WTC11 (cell line): ENCODE results near the gene LYRM9.

Experiments used
- AR ChIP-seq: fragments of 250-450 bp; sonication (Bioruptor Pico); IDR thresholded peaks from 2 replicates; pipeline ENCODE4 v1.9.0; 2021; ENCODE audit warnings: mild to moderate bottlenecking
- ATF3 ChIP-seq: sonication (generic); formaldehyde crosslinking; conservative IDR thresholded peaks from 2 replicates; pipeline ENCODE4 v1.8.1; 2022; ENCODE audit warnings: mild to moderate bottlenecking, missing genetic modification reagents
- CREM ChIP-seq: sonication (generic); formaldehyde crosslinking; IDR thresholded peaks from 2 replicates; pipeline ENCODE4 v1.8.1; 2022; ENCODE audit warnings: mild to moderate bottlenecking, missing genetic modification reagents, moderate library complexity
- CTCF ChIP-seq: fragments of 200-600 bp; IDR thresholded peaks from 2 replicates; pipeline ENCODE4 v1.8.0; 2022; ENCODE audit warnings: antibody characterized with exemption
- JUN ChIP-seq: sonication (generic); formaldehyde crosslinking; IDR thresholded peaks from 2 replicates; pipeline ENCODE4 v1.8.0; 2023; ENCODE audit warnings: mild to moderate bottlenecking, missing genetic modification reagents
- MAX ChIP-seq: sonication (generic); formaldehyde crosslinking; IDR thresholded peaks from 2 replicates; pipeline ENCODE4 v1.8.0; 2022; ENCODE audit warnings: mild to moderate bottlenecking, missing genetic modification reagents
- PREB ChIP-seq: sonication (generic); formaldehyde crosslinking; IDR thresholded peaks from 2 replicates; pipeline ENCODE4 v1.8.1; 2022; ENCODE audit warnings: mild to moderate bottlenecking, missing genetic modification reagents, moderate library complexity, borderline replicate concordance
- RORB ChIP-seq: fragments of 250-450 bp; sonication (Bioruptor Pico); IDR thresholded peaks from 2 replicates; pipeline ENCODE4 v1.9.0; 2021; ENCODE audit warnings: mild to moderate bottlenecking
- SMAD4 ChIP-seq: sonication (generic); formaldehyde crosslinking; IDR thresholded peaks from 2 replicates; pipeline ENCODE4 v1.8.0; 2022; ENCODE audit warnings: mild to moderate bottlenecking, missing genetic modification reagents
- TCF7 ChIP-seq: sonication (generic); formaldehyde crosslinking; IDR thresholded peaks from 2 replicates; pipeline ENCODE4 v1.8.0; 2022; ENCODE audit warnings: mild to moderate bottlenecking, low read depth, missing genetic modification reagents, moderate library complexity
- TEAD4 ChIP-seq: sonication (generic); formaldehyde crosslinking; IDR thresholded peaks from 2 replicates; pipeline ENCODE4 v1.8.0; 2022; ENCODE audit warnings: mild to moderate bottlenecking, missing genetic modification reagents
- ZBTB21 ChIP-seq: sonication (generic); formaldehyde crosslinking; IDR thresholded peaks from 2 replicates; pipeline ENCODE4 v1.8.1; 2023; ENCODE audit warnings: mild to moderate bottlenecking, missing genetic modification reagents, borderline replicate concordance
- ZBTB43 ChIP-seq: sonication (generic); formaldehyde crosslinking; IDR thresholded peaks from 2 replicates; pipeline ENCODE4 v1.8.1; 2023; ENCODE audit warnings: mild to moderate bottlenecking, missing genetic modification reagents
- ZNF232 ChIP-seq: sonication (generic); formaldehyde crosslinking; IDR thresholded peaks from 2 replicates; pipeline ENCODE4 v1.8.0; 2022; ENCODE audit warnings: mild to moderate bottlenecking, missing genetic modification reagents

GRCh38 chr17:27878776-27879562 is 14.2 kb downstream of the LYRM9 start:
- TF ChIP-seq CTCF (no peak), TCF7 (no peak), ZBTB21 (CRISPR knock-in tag) (no peak), JUN (no peak), SMAD4 (CRISPR knock-in tag) (no peak), PREB (no peak), ZBTB43 (no peak), TEAD4 (CRISPR knock-in tag) (no peak), AR (CRISPR knock-in tag) (no peak), ATF3 (CRISPR knock-in tag) (no peak), ZNF232 (CRISPR knock-in tag) (no peak), CREM (CRISPR knock-in tag) (no peak), RORB (CRISPR knock-in tag) (no peak), MAX (no peak)
